Measurements from ENCODE around the gene CD300LF.

CD300LF gene

GRCh38 chr17:74742978-74743545, 30.3 kb upstream of the CD300LF start:
- DNase-seq, result peak; percentile 54
- no peak for TF ChIP-seq EZH2 (IDR thresholded peaks at IDR 0.05; ENCODE audit: borderline replicate concordance, low read depth, low read length, severe bottlenecking)
- Histone ChIP-seq H3K27me3 (ENCODE audit: insufficient read depth, low read length, poor library complexity) (no peaks in the 10 kb centered on the region), H3K4me3 (ENCODE audit: low read depth in 1 of 2, low read length in 2 of 2) (peak overlapping the region in 1 of 2 experiments; percentile 28; a peak in 1 of 4 replicates), H2AFZ (ENCODE audit: low read depth, low read length) (no peak overlapping the region), H3K36me3 (ENCODE audit: insufficient read depth, low read length) (no peaks in the 10 kb centered on the region; the same call in 1 of the 2 replicates), H3K9ac (ENCODE audit: low read depth, low read length) (peak overlapping the region; percentile 49), H3K27ac (ENCODE audit: low read length) (peak overlapping the region; percentile 89), H3K4me2 (ENCODE audit: insufficient read depth, low read length) (peak overlapping the region; percentile 47), H3K9me3 (ENCODE audit: insufficient read depth, low read length, severe bottlenecking) (no peaks in the 10 kb centered on the region), H3K4me1 (ENCODE audit: insufficient read depth, low read length) (peaks cover 80% of the 10 kb centered on the region), H3K79me2 (ENCODE audit: insufficient read depth, low read length) (peaks cover 17% of the 10 kb centered on the region), H4K20me1 (ENCODE audit: insufficient read depth, low read length) (no peaks in the 10 kb centered on the region)
- ATAC-seq (ENCODE audit: insufficient read depth, low read depth), result no peak

DNA sequence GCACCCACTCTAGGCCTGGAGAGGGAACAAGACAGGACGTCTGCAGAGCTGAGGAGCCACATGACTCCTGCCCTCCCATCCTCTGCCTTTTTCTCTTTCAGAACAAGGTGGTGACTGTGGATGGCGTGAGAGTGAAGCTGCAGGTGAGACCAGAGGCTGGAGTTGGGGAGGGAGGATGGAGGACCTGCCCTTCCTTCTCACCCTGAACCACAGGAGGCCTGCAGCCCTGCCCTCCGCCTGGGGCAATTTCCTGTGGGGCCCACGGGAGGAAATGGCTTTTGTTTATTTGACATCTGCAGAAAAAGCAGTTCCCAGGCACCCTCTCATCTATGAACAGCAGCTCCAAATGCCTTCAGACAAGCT, 29.4 kb upstream of the CD300LF start:
- H3K4me2 ChIP-seq (ENCODE audit: insufficient read depth, low read length), result peak overlapping the region; percentile 49
- ATAC-seq (ENCODE audit: insufficient read depth, low read depth), result peak; percentile 45

DNA sequence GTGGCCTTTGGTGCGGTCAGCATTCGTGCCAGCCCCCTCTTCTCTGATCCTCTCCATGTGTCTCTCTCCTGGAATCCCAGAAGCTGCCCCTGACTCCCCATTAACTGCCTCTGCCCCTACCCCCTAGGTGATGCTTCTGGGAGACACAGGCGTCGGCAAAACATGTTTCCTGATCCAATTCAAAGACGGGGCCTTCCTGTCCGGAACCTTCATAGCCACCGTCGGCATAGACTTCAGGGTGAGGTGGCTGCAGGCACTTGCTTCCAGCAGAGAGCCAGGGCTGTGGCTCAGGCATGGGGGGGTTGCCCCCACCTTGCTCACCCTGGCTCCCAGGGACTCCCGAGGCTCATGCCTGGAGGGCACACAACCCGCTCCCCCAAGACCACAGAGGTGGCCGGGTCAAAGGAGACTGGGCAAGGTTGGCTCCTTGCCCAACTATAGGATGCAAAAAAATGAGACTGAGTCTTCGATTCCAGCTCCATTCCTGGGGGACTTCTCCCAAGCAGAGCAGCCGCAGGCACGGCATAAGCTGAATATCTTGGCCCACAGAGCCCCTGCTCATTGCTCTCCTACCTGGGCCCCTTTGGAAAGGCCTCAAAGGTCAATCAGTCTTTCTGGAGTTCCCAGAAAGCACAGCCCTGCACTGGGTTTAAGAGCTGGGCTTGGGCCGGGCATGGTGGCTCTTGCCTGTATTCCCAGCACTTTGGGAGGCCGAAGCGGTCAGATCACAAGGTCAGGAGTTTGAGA, 28.1 kb upstream of the CD300LF start:
- Histone ChIP-seq H3K27me3 (ENCODE audit: insufficient read depth, low read length, poor library complexity) (no peaks in the 10 kb centered on the region), H3K27ac (ENCODE audit: low read length) (peak overlapping the region; percentile 84), H3K79me2 (ENCODE audit: insufficient read depth, low read length) (peaks cover 10% of the 10 kb centered on the region), H3K9me3 (ENCODE audit: insufficient read depth, low read length, severe bottlenecking) (no peaks in the 10 kb centered on the region), H3K4me3 (ENCODE audit: low read depth in 1 of 2, low read length in 2 of 2) (no peak overlapping the region), H3K4me1 (ENCODE audit: insufficient read depth, low read length) (peaks cover 85% of the 10 kb centered on the region), H4K20me1 (ENCODE audit: insufficient read depth, low read length) (no peaks in the 10 kb centered on the region), H3K9ac (ENCODE audit: low read depth, low read length) (peak overlapping the region; percentile 49), H3K36me3 (ENCODE audit: insufficient read depth, low read length) (no peaks in the 10 kb centered on the region; the same call in 1 of the 2 replicates), H3K4me2 (ENCODE audit: insufficient read depth, low read length) (no peak overlapping the region), H2AFZ (ENCODE audit: low read depth, low read length) (no peak overlapping the region)
- no peak for TF ChIP-seq EZH2 (IDR thresholded peaks at IDR 0.05; ENCODE audit: borderline replicate concordance, low read depth, low read length, severe bottlenecking)
- TF ChIP-seq, protein P1, sequence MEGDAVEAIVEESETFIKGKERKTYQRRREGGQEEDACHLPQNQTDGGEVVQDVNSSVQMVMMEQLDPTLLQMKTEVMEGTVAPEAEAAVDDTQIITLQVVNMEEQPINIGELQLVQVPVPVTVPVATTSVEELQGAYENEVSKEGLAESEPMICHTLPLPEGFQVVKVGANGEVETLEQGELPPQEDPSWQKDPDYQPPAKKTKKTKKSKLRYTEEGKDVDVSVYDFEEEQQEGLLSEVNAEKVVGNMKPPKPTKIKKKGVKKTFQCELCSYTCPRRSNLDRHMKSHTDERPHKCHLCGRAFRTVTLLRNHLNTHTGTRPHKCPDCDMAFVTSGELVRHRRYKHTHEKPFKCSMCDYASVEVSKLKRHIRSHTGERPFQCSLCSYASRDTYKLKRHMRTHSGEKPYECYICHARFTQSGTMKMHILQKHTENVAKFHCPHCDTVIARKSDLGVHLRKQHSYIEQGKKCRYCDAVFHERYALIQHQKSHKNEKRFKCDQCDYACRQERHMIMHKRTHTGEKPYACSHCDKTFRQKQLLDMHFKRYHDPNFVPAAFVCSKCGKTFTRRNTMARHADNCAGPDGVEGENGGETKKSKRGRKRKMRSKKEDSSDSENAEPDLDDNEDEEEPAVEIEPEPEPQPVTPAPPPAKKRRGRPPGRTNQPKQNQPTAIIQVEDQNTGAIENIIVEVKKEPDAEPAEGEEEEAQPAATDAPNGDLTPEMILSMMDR (IDR thresholded peaks at IDR 0.05; ENCODE audit: borderline replicate concordance, extremely low read depth, low read length, poor library complexity, severe bottlenecking), result no peak
- ATAC-seq (ENCODE audit: insufficient read depth, low read depth) (no peak), DNase-seq (no peak)

More for the DNA sequence above, 29.4 kb upstream of the CD300LF start:
- peak overlapping the region; percentile 49 for H3K9ac ChIP-seq (ENCODE audit: low read depth, low read length)
- H3K36me3 ChIP-seq (ENCODE audit: insufficient read depth, low read length), result no peaks in the 10 kb centered on the region; the same call in 1 of the 2 replicates
- peak overlapping the region; percentile 84 for H3K27ac ChIP-seq (ENCODE audit: low read length)
- DNase-seq, result peak; percentile 88
- peaks cover 10% of the 10 kb centered on the region for H3K79me2 ChIP-seq (ENCODE audit: insufficient read depth, low read length)
- H4K20me1 ChIP-seq (ENCODE audit: insufficient read depth, low read length), result no peaks in the 10 kb centered on the region
- peaks cover 80% of the 10 kb centered on the region for H3K4me1 ChIP-seq (ENCODE audit: insufficient read depth, low read length)
- H3K4me3 ChIP-seq (ENCODE audit: low read depth in 1 of 2, low read length in 2 of 2), result no peak overlapping the region
- TF ChIP-seq, protein P1 (IDR thresholded peaks at IDR 0.05; ENCODE audit: borderline replicate concordance, extremely low read depth, low read length, poor library complexity, severe bottlenecking), result no peak
- TF ChIP-seq EZH2 (IDR thresholded peaks at IDR 0.05; ENCODE audit: borderline replicate concordance, low read depth, low read length, severe bottlenecking), result no peak
- no peaks in the 10 kb centered on the region for H3K27me3 ChIP-seq (ENCODE audit: insufficient read depth, low read length, poor library complexity)
- peak overlapping the region; percentile 9 for H2AFZ ChIP-seq (ENCODE audit: low read depth, low read length)
- H3K9me3 ChIP-seq (ENCODE audit: insufficient read depth, low read length, severe bottlenecking), result no peaks in the 10 kb centered on the region

DNA sequence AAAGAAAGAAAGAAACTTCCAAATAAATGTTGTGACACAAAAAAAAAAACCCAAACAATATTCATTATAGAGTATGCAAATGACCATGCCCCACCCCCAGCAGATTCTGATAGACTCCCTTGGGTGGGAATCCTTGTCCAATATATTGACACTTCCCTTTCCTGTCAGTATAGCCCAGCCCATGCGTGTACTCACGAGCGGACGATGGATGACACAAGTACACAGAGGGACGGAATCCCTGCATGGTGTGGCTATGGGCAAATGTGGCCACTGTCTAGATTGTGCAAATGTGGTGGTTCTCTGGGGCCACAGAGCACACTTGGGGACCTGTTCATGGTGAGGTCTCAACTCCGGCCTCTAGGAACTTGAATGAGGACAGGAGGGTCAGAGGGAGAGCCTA, 27.4 kb upstream of the CD300LF start:
- Histone ChIP-seq H3K9me3 (ENCODE audit: insufficient read depth, low read length, severe bottlenecking) (no peaks in the 10 kb centered on the region), H3K36me3 (ENCODE audit: insufficient read depth, low read length) (no peaks in the 10 kb centered on the region; the same call in 1 of the 2 replicates), H3K27me3 (ENCODE audit: insufficient read depth, low read length, poor library complexity) (no peaks in the 10 kb centered on the region), H4K20me1 (ENCODE audit: insufficient read depth, low read length) (no peaks in the 10 kb centered on the region), H3K27ac (ENCODE audit: low read length) (peak overlapping the region; percentile 84), H3K79me2 (ENCODE audit: insufficient read depth, low read length) (peaks cover 10% of the 10 kb centered on the region), H2AFZ (ENCODE audit: low read depth, low read length) (no peak overlapping the region), H3K9ac (ENCODE audit: low read depth, low read length) (no peak overlapping the region), H3K4me2 (ENCODE audit: insufficient read depth, low read length) (no peak overlapping the region), H3K4me3 (ENCODE audit: low read depth in 1 of 2, low read length in 2 of 2) (no peak overlapping the region), H3K4me1 (ENCODE audit: insufficient read depth, low read length) (peaks cover 85% of the 10 kb centered on the region)
- no peak for TF ChIP-seq EZH2 (IDR thresholded peaks at IDR 0.05; ENCODE audit: borderline replicate concordance, low read depth, low read length, severe bottlenecking)
- TF ChIP-seq, protein P1 (IDR thresholded peaks at IDR 0.05; ENCODE audit: borderline replicate concordance, extremely low read depth, low read length, poor library complexity, severe bottlenecking), result no peak
- ATAC-seq (ENCODE audit: insufficient read depth, low read depth), result no peak
- DNase-seq, result no peak
